SKM-1 (cell line): ENCODE data around the gene LSS.
"Not testable (repeated sequence)": the region's sequence is repeated elsewhere in the genome, so short reads cannot be mapped to it uniquely, and the experiment has no call there.

Source experiments
- DNase-seq: peaks from one replicate; lab custom pipeline; 2025; ENCODE audit not compliant: unreplicated experiment; lab: John Stamatoyannopoulos, UW

Gene LSS

DNA sequence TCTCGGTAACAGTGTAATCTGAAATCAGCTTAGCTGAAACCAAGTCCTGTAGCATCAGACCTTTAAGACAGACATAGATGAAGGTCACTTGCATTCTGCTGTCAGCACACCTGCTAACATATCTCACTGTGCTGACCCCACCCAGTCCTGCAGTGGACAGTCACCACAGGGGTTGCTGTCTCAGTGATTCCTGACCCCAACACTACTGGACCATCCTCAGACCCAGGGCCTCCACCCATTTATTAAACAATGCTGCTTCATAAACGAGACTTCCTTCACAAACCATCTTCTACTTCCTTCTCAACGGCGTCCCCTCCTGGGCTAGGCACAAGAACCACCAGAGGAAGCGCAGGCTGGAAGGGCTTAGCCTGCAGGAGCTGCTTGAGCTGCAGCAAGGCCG, 17.8 kb upstream of the LSS start:
- no peak for DNase-seq

- no peak for DNase-seq
Observed at GRCh38 chr21:46245213-46245915, 16.8 kb upstream of the LSS start.

DNA sequence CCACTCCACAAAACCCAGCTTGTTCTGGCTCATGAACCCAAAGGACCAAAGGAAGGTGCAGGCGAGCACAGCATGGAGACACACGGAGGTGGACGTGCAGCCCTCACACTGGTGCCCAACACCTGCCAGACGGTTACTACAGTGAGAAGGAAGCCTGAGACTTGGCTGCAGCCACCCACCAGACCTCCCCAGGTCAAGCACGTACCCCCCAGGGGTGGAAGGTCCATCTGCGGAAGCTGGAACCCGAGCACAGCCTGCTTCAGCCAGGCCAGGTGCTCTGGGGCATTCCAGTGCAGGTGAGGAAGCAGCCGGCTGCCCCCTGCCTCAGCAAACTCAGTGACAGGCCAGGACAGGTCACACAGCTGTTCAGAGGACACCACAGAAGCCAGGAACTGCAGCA, 16.0 kb upstream of the LSS start:
- no peak for DNase-seq

DNA sequence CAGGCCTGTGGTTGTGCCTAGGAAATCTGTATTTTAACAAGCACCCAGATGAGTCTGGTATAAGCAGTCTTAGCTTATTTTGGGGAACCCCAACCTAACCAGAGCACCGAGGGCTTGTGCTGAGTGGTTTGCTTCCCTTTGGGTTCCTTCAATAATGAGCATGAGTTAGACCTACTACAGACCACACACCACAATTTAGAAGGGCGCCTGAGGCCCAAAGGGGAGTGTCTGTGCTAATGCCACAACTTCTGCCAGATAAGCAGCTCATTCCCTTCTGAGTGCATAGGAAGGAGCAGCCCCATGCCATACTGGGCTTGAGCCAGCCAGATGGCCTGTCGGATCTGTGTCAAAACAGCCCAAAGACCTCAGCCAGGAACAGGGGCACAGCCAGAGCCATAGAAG, 15.4 kb upstream of the LSS start:
- DNase-seq = no peak

GRCh38 chr21:46243325-46243724, 14.8 kb upstream of the LSS start:
- DNase-seq = no peak

- not testable (repeated sequence) for DNase-seq
Observed at GRCh38 chr21:46241577-46241976, 13.0 kb upstream of the LSS start.

- DNase-seq = no peak
Observed at GRCh38 chr21:46239817-46240325, 11.3 kb upstream of the LSS start.

DNA sequence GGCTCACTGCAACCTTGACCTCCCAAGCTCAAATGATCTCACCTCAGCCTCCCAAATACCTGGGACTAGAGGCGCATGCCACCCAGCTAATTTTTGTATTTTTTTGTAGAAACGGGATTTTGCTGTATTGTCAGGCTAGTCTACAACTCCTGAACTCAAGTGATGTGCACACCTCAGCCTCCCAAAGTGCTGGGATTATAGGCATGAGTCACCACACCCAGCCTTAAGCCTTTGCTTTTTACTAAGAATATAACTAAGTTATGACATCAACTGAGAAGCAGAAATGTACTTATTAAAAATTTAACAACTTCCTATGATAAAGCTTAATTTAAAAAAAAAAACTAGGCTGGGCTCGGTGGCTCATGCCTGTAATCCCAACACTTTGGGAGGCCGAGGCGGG, 8.9 kb upstream of the LSS start:
- DNase-seq = no peak

DNA sequence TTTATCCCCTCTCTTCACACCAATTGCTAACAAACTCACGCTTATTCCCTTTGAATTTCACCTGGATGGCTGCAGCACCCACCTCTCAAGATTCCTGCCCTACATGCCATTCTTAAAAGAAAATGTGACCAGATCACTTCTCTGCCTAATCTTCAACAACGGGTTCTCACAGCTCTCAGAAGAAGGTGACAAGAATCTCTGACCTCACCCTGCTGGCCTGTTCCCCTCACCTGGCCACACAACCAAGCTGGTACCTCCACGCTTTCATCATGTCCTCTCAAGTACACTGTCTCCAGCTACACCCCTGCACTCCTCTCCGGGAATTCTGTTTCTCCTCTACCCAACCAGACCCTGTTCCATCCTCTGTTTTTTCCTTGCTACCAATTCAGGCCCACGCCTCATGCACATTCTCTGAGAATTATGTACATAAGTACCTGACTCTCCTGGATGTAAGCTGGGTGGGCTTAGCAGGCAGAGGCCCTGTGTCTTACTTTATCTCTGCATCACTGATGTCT, 5.9 kb upstream of the LSS start:
- DNase-seq = no peak

DNA sequence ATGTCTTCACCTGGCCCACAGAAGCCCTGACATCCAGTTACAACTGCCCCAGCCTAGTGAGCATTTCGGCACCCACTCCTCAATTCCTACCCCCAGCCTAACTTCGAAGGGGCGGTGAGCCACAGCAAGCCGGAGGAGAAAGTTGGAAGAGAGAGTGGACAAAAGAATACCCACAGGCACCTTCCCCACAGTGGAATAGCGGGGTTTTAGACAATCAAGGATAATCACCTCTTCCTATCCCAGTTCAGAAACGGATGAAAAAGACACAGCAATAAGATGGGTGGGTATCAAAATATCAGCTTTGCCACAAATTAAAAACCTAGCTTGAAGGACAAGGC, 1.3 kb upstream of the LSS start:
- DNase-seq = no peak

GRCh38 chr21:46229133-46229922, 754 bp upstream of the LSS start:
- DNase-seq = no peak

DNA sequence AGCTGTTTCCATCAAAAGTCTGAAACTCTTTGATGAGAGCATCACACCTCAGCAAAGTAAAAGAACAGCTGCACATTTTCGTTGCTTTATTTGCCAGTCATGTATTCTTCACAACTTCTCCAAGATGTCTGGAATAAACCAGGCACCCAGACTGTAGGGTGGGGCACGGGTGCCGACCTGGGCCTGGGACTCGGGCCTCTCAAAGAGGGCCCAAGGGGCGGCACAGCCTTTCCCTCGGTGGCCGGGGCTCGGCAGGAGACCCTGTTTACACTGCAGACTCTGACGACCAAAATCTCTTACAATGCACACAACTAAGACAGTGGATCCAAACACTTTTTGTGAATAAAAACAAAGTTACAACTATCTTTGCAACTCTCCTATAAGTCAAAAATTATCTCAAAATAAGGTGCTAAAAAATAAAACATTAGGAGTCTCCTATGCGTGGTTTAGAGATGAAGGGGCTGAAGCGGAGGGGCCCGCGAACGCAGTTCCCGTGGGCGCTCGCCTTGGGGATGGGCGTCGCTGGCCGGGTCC, 696 bp downstream of the LSS start:
- no peak for DNase-seq

DNA sequence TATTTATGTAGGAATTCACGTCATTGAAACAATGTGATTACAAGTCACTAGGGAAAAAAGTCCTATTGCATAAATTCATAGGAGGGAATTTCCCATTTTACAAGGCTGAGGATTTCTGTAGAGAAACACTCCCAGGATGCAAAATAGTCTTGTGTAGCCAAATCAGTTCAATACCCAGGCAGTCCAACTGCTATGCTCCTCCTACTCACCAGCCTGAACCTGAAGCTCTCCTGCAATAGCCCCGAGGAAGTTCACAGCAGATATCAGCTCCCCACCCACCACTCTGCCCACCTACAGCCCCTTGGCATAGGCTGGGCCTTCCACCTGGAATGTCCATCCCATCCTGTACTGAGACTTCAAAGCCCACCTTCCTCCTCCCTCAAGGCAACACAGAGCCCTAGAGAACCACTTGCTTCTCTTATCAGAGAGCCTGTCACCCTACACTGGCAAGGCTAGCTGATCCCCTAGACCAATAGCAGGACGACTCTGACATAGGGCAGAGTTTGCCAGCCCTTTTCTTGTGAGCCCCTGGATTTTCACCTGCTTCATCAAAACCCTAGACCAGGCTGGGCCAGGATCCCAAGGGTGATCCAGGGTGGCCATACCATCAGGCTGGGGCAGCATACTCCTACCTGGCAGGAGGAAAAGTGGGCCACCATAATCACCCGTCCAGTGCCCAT, 1.5 kb downstream of the LSS start:
- DNase-seq = no peak

DNA sequence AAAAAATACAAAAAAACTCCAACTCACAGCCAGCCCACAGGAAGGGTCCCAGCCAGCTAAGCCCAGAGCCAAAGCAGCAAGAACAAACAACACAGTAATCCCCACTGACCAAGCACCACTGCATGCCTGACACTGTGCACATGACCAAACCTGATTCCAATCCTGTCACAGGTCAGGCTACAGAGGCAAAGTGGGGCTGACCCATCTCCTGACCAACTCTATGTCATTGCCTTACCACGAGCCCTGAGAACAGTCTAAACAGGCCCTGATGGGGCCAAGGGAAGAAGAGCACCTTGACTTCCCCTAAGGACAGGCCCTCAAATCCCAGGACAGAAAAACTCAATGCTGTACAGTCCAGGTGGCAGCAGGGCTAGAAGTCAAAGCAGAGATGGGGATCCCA, 2.4 kb downstream of the LSS start:
- DNase-seq = no peak

DNA sequence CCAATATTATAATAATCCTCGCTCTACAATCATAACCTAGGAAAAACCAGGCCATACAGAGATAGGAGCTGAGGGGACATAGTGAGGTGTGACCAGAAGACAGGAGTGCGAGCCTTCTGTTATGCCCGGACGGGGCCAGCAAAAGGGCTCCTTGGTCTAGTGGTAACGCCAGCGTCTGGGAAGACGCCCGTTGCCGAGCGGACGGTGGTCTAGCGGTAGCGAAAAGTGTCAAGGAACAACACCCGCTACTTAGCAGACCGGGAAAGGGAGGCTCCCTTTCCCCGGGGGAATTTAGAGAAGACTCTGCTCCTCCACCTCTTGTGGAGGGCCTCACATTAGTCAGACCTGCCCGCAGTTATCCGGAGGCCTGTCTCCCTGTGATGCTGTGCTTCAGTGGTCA, 4.9 kb downstream of the LSS start:
- not testable (repeated sequence) for DNase-seq

- no peak for DNase-seq
Observed at GRCh38 chr21:46223217-46223616, 5.4 kb downstream of the LSS start.

DNA sequence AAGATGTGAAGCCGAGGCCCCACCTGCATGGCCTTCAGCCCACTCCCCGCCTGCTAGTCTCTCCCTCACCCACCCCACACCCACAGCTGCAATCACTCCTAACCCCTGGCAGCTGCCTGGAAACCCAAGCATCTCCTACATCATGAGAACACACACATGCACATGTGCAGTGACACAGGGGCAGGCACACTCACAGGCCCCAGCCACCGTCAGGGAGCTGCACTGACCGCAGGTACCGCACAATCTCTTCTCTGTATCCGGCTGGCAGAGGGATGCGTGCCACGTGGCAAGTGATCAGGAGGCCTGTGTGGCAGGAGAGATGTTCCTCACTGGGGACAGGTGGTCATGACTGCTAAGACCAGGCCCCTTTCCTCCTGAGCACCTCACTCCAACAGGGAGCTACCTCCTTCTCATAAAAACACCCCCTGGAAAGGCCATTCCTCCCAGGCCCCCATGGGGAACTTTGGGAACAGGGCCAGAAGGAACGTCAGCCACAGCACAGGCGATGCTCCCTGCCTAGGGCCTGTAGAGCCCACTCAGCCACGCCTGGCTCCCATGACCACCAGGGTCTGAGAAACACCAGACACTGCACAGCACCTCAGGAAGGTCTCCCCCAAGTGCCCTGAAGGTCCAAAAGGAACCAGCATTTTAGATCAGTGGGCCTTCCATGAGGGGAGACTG, 6.0 kb downstream of the LSS start:
- no peak for DNase-seq

DNA sequence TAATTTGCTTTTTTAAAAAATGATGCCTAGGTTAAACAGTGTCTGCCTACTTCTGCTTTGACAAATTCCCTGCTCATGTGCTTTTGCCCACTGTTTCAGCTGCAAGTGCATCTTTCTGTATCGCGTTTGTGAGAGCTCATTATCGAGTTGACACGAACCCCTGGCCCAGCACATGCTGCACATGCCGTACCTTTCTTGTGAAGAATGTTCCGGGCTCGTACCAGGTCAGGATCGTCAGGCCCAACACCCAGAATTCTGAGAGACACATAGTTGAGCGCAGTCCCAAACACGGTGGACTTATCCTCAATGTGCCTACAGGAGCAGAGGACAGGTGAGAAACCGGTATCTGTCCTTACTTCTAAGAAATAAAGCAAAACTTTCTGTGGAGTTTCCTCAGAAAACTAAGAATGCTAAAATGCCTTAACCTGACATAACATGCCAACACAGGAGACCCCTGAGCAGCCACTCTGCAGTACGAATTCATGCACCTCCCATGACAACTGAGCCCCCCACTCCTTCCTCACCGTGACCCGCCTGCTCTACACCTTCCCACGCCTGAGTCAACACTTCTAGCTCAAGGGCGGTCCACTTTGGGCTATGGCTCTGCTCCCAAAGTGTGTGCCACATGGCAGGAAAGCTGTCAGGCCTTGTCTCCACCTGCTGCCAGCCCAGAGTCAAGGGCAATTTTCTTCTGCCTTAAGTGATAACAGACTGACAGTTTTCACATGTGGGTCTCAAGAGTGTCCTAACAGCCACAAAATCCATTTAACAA, 6.7 kb downstream of the LSS start:
- DNase-seq = no peak

GRCh38 chr21:46220847-46221246, 7.7 kb downstream of the LSS start:
- no peak for DNase-seq

DNA sequence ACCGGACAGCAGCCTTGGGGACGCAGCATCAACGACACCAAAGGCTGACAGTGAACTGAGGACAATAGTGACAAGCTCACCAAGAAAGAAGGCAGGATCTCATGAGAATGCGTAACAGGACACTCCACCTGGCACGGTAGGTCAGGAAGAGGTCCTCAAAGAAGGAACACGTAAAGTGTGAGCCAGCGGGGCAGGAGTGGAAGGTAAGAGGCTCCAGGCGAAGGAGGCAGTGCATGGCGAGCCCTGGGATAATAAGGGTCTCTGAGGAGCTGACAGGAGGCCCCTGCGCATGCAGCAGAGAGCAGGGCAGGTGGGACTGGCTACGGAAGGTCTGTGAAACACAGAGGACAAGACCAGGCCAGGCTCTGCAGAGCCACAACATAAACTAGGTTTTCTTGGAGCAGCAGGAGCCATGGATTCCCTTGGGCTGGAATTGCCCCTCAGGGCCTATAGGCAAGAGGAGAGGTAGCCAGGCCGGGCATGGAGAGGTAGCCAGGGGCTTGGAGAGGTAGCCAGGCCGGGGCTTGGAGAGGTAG, 8.2 kb downstream of the LSS start:
- DNase-seq = no peak
